GM21737 (cell line): ENCODE measurements around the gene GIN1.

Source experiments
- ATAC-seq: cut with Tn5 transposase; IDR thresholded peaks from one replicate; pipeline ENCODE4 v1.9.1; 2021; ENCODE audit warnings: mild to moderate bottlenecking, moderate library complexity; ENCODE audit not compliant: unreplicated experiment

GIN1 gene

GRCh38 chr5:103037673-103038455, 82.1 kb downstream of the GIN1 start:
- no peak for ATAC-seq

GRCh38 chr5:103036601-103037000, 83.3 kb downstream of the GIN1 start:
- no peak for ATAC-seq
